ENCODE measurements around the gene EGFR.

Gene EGFR

DNA sequence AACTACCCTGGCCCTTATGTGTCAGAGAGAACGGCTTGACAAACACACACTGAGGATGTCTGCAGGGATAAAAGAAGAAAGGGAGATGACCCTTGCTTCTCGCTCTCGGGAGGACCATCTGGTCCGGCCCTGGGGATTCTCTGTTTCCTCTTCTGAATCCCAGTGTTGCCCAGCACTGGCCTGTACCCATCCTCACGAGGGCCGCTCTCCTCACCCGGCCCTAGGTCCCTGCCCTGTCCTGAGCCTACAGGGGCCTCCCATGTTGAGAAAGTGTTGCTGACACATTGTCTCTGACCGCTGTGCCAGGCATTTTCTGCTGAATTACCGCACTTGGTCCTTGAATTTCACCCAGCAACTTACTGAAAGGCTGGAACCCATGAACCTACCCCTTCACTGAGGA lies 174.4 kb downstream of the EGFR start:
- no peak for DNase-seq

DNA sequence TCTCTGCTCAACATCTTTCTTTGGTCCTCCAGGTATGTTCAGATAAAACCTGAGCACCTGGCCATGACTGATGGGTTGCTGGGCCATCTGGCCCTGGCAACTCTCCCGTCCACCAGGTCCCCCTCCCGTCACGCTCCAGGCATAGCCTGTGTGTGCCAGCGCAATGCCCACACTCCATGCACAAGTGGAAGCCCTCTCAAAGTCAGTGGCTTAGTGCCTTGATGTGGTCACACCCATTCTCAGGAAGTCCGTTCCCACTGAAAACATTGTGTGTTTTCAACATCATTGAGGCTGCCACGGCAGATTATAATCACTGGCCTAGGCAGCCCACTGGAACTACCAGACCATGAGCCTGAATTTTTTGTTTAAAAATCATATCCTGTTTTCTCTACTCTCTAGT lies 175.7 kb downstream of the EGFR start:
- DNase-seq, result no peak

DNA sequence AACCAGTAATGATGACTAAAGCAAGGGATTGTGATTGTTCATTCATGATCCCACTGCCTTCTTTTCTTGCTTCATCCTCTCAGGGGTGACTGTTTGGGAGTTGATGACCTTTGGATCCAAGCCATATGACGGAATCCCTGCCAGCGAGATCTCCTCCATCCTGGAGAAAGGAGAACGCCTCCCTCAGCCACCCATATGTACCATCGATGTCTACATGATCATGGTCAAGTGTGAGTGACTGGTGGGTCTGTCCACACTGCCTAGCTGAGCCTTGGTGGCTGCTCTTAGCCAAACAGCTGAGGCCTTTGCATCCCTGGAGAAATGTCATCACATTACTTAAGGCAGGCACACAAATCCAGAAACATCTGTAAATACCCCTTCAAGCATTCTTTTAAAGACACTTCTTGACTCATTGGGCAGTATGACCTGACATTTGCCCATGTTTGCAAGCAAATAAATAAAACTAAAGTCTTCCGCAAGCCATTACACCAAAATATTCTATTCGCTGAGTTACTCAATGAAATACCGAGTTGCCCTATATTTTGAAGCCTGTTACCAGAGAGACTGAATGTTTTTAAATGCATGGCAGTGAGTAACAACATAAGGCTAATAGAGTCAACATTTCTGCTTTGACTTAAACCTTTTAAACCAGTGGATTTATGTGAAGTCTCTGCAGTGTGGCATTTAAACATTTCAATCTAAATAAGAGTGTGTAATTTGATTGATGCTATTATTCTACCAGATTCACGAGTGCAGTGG lies 180.0 kb downstream of the EGFR start:
- no peak for DNase-seq

DNA sequence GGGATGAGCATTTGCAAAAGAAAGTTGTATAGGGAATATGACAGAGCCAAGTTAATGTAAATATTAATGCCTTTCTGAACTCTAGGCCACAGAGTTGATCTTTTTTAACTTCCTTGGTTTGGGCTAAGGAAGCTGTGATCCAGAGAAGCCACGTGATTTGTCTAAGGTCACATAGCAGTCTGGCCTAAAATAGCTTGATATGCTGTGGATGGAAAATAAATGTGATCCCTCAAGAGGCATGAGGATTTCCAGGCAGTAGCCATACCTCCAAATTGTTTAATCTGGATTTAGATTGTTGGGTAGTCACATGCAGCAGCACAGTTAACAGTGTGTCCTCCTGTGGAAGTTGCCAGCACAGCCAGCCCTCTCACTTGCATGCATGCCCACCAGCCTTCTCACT lies 180.6 kb downstream of the EGFR start:
- DNase-seq, result no peak

DNA sequence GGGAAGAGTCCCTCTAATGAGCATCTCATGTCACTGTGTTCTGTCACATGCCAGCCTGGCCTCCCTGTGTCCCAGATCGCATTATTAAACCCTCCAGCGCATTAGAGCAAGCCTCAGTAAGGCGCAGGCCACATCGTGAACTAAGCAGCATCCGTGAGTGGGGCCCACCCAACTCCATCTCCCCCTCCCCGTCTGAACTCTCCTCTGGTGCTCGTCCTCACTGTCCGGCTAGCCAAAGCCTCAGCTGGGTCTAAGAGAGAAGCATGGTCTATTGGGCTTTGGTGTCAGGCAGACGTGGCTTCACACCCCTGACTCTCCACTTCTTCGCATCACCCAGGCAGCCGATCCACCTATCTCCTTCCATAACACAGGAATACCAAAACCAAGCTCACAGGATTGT lies 181.6 kb downstream of the EGFR start:
- DNase-seq, result no peak

DNA sequence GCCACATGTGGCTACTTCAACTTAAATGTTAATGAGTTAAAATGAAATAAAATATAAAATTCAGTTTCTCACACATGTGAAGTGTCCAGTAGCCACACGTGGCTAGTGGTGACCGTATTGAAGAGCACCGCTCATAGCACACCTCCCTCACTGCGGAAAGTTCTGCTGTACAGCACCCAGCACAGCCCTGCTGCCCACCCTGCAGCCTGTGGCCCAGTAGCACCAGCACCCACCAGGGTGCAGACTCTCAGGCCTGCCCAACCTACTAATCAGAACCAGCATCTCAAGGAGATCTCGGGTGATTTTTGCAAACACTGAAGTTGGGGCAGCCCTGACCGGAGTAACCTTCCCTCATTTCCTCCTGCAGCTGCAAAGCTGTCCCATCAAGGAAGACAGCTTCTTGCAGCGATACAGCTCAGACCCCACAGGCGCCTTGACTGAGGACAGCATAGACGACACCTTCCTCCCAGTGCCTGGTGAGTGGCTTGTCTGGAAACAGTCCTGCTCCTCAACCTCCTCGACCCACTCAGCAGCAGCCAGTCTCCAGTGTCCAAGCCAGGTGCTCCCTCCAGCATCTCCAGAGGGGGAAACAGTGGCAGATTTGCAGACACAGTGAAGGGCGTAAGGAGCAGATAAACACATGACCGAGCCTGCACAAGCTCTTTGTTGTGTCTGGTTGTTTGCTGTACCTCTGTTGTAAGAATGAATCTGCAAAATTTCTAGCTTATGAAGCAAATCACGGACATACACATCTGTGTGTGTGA lies 183.5 kb downstream of the EGFR start:
- no peak for DNase-seq

DNA sequence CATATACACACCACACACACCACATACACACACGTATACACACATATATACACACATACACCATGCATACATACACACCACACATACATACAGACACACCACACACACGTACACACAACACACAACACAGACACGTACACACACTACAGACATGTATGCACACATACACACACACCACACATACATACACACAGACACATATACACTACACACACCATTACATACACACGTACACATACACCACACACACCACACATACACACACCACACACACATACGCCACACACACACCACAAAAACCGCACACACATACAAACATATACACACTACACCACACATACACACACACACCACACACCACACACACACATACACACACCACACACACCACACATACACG lies 184.5 kb downstream of the EGFR start:
- no peak for DNase-seq

DNA sequence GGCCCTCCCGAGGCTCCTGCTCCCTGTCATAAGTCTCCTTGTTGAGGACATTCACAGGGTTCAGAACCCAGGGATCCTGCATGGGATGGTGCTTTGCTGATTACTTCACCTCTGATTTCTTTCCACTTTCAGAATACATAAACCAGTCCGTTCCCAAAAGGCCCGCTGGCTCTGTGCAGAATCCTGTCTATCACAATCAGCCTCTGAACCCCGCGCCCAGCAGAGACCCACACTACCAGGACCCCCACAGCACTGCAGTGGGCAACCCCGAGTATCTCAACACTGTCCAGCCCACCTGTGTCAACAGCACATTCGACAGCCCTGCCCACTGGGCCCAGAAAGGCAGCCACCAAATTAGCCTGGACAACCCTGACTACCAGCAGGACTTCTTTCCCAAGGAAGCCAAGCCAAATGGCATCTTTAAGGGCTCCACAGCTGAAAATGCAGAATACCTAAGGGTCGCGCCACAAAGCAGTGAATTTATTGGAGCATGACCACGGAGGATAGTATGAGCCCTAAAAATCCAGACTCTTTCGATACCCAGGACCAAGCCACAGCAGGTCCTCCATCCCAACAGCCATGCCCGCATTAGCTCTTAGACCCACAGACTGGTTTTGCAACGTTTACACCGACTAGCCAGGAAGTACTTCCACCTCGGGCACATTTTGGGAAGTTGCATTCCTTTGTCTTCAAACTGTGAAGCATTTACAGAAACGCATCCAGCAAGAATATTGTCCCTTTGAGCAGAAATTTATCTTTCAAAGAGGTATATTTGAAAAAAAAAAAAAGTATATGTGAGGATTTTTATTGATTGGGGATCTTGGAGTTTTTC lies 186.5 kb downstream of the EGFR start:
- no peak for DNase-seq

DNA sequence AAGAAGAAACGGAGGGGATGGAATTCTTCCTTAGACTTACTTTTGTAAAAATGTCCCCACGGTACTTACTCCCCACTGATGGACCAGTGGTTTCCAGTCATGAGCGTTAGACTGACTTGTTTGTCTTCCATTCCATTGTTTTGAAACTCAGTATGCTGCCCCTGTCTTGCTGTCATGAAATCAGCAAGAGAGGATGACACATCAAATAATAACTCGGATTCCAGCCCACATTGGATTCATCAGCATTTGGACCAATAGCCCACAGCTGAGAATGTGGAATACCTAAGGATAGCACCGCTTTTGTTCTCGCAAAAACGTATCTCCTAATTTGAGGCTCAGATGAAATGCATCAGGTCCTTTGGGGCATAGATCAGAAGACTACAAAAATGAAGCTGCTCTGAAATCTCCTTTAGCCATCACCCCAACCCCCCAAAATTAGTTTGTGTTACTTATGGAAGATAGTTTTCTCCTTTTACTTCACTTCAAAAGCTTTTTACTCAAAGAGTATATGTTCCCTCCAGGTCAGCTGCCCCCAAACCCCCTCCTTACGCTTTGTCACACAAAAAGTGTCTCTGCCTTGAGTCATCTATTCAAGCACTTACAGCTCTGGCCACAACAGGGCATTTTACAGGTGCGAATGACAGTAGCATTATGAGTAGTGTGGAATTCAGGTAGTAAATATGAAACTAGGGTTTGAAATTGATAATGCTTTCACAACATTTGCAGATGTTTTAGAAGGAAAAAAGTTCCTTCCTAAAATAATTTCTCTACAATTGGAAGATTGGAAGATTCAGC lies 187.6 kb downstream of the EGFR start:
- no peak for DNase-seq

DNA sequence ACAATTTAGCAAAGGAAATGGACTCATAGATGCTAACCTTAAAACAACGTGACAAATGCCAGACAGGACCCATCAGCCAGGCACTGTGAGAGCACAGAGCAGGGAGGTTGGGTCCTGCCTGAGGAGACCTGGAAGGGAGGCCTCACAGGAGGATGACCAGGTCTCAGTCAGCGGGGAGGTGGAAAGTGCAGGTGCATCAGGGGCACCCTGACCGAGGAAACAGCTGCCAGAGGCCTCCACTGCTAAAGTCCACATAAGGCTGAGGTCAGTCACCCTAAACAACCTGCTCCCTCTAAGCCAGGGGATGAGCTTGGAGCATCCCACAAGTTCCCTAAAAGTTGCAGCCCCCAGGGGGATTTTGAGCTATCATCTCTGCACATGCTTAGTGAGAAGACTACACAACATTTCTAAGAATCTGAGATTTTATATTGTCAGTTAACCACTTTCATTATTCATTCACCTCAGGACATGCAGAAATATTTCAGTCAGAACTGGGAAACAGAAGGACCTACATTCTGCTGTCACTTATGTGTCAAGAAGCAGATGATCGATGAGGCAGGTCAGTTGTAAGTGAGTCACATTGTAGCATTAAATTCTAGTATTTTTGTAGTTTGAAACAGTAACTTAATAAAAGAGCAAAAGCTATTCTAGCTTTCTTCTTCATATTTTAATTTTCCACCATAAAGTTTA lies 188.8 kb downstream of the EGFR start:
- no peak for DNase-seq

DNA sequence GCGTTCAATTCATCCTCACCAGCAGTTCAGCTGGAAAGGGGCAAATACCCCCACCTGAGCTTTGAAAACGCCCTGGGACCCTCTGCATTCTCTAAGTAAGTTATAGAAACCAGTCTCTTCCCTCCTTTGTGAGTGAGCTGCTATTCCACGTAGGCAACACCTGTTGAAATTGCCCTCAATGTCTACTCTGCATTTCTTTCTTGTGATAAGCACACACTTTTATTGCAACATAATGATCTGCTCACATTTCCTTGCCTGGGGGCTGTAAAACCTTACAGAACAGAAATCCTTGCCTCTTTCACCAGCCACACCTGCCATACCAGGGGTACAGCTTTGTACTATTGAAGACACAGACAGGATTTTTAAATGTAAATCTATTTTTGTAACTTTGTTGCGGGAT lies 190.5 kb downstream of the EGFR start:
- no peak for DNase-seq

DNA sequence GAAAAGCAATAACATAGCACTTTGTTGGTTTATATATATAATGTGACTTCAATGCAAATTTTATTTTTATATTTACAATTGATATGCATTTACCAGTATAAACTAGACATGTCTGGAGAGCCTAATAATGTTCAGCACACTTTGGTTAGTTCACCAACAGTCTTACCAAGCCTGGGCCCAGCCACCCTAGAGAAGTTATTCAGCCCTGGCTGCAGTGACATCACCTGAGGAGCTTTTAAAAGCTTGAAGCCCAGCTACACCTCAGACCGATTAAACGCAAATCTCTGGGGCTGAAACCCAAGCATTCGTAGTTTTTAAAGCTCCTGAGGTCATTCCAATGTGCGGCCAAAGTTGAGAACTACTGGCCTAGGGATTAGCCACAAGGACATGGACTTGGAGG lies 191.4 kb downstream of the EGFR start:
- no peak for DNase-seq

DNA sequence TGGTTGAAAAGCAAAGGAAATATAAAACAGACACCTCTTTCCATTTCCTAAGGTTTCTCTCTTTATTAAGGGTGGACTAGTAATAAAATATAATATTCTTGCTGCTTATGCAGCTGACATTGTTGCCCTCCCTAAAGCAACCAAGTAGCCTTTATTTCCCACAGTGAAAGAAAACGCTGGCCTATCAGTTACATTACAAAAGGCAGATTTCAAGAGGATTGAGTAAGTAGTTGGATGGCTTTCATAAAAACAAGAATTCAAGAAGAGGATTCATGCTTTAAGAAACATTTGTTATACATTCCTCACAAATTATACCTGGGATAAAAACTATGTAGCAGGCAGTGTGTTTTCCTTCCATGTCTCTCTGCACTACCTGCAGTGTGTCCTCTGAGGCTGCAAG lies 191.9 kb downstream of the EGFR start:
- DNase-seq, result no peak

DNA sequence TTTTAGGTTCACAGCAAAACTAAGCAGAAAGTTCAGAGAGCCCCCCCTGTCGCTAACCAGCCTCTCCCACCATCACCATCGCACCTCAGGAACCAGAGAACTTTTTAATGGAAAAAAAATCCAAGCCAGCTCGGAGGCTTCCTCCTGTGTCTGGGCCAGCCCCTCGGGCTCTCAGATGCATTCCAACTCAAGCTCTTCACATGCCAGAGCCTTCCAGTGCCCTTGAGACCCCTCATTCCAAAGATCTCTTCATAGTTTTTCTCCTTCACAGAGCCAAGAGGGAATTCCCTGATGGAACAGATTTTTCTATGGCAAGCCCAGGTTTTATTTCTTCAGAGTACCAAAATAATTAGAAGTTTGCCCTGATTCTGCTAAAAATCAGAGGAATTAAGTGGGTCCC lies 192.9 kb downstream of the EGFR start:
- DNase-seq, result no peak

DNA sequence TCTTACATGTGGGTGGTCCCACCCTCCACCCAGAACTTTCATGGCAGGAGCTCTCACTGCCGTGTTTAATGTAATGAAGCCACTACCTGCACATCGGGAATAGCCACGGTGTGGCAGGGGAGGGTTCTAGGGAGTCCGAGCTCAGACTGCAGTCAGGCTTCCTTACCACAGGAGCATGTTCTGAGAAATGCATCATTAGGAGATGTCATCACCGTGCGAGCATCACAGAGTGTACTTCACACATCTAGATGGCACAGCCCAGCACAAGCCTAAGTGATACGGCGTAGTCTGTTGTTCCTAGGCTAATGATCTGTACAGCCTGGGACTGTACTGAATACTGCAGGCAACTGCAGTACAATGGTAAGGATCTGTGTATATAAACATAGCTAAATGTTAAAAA lies 193.4 kb downstream of the EGFR start:
- no peak for DNase-seq

DNA sequence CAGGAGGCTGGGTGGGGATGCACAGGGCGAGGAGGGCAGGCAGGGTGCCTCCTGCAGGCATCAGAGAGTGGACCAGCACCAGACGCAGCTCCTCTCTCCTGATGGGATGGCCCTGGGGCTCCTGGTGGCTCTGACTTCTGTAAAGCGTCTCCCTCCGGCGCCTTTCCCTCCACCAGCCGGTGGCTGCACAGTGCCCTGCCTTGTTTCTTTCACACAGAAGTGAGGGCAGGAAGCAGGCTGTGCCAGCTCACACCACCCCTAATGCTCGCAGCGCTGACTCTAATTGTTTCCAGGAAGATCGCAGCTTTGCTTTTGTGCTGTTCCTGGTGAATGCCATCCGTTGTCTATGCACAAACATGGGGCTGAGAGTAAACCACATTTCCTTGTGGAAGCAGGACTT lies 194.0 kb downstream of the EGFR start:
- DNase-seq, result no peak

DNA sequence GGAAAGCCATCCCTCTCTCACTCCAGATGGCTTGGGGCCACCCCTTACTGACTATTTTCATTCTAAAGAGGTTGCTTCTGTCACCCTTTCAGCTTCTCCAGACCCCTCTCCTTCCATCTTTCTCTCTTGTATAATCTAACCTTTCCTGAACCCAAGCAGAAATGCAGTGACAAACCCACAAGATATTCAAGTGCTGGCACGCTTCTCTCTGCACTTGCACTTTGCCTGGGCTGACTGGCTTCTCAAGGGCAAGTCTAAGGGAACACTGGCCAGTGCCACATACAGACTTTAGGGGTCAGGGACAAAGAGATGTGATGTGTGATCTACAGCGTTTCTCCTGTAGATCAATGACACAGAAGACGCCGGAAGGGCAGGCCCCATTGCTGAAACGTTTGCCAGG lies 195.9 kb downstream of the EGFR start:
- DNase-seq, result no peak

DNA sequence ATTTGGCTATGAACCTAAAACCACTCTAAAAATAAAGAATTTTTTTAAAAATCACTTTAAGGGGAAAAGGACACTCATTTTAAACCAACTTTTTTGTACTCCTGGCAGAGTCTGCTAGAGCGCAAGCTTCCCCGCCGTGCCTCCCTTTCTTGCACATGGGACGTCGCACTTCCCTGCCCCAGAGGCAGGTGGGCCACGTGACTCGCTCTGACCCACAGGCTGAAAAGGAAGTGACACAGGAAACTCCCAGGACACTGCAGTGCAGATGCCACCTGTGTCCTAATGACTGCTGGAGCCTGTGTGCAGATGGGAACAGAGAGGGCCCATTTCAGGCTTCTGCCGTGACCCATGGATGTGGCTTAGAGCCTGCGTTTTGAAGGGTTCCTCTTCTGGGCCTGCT lies 204.2 kb downstream of the EGFR start:
- no peak for DNase-seq

DNA sequence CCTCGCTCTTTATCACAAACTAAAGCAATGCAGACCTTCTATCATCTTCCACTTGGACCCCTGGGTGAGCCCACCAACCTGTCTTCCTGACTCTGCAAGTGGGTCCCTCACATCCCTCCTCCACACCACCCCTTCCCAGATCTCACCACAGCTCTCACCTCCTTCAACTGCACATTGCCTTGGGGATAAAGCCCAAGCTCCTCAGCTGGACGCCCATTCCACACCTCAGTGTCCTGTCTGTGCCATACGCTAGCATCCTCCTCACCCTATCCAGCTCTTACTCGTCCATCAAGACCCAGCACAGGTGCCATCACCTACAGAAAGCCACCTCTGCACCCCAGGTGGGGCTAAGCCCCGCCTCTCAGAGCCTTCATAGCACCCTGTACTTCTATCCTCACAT lies 205.3 kb downstream of the EGFR start:
- no peak for DNase-seq

DNA sequence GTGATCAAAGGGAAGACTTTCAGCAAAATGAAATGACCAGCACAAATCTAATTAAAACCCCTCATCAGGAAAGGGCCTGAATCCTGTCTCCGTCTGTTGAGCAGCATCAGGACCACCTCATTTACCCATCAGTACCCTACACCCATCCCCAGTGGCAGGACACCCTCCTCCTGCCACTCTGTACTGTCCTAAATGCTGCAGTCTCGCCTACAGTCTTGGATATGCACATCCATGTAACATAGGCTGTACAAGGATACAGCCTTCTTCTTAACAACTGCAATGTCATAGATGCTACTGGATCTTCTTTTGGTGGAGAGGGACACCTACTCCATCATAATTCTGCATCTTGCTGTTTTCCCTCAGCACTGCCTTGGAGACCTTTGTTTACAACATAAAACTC lies 206.0 kb downstream of the EGFR start:
- DNase-seq, result no peak

DNA sequence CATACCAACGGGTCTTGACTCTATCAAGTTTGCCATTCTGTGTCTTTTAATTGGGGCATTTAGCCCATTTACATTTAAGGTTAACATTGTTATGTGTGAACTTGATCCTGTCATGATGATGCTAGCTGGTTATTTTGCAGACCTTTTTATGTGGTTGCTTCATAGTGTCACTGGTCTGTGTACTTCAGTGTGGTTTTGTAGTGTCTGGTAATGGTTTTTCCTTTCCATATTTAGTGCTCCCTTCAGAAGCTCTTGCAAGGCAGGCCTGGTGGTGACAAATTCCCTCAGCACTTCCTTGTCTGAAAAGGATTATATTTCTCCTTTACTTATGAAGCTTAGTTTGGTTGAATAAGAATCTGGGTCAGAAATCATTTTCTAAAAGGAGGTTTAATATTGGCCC lies 211.2 kb downstream of the EGFR start:
- no peak for DNase-seq

DNA sequence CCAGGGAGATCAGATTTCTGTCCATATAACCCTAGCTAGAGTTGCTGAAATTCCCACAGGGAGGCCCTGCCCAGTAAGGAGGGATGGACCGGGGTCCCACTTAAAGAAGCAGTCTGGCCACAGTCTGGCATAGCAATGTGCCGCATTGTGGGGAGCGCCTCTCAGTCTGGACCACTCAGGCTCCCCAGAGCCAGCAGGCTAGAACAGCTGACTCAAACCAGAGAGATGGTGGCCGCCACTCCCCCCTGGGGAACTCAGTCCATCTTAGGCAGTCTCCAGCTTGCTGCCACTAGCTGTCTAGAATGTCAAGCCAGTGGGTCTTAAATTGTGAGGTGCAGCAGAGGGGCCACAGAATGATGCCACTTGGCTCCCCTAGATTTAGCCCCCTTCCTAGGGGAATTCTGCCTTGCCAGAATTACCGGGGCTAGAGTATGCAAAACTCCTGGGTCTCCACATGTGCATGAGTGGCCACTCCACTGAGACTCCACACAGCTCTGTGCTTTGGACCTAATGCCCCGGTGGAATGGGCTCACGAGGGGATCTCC lies 213.0 kb downstream of the EGFR start:
- no peak for DNase-seq
